ENCODE measurements around the gene EPB41L4A. TPM values are rescaled to one million over a fixed set of nuclear protein-coding genes. Genes with fewer than 3 reads are reported as not detected.
"Not testable (repeated sequence)": the region's sequence is repeated elsewhere in the genome, so short reads cannot be mapped to it uniquely, and the experiment has no call there.

EPB41L4A gene
- total RNA-seq, 2 donors from 2014 or later, result 7.7 to 9.9 TPM

- Histone ChIP-seq H3K27me3 (ENCODE audit: control insufficient read depth, insufficient read depth, low read length, poor library complexity, severe bottlenecking) (peaks cover 9% of the 10 kb centered on the region), H3K27ac (ENCODE audit: low read depth, low read length) (no peak overlapping the region), H3K9ac (ENCODE audit: extremely low read depth, low read length, poor library complexity, severe bottlenecking) (no peak overlapping the region), H3K9me3 (ENCODE audit: control insufficient read depth, low read length) (no peaks in the 10 kb centered on the region), H3K36me3 (ENCODE audit: control insufficient read depth, insufficient read depth, low read length) (no peaks in the 10 kb centered on the region), H3K4me1 (ENCODE audit: control insufficient read depth, insufficient read depth, low read length) (no peaks in the 10 kb centered on the region), H3K4me3 (ENCODE audit: low read length) (no peak overlapping the region)
- 80 to 90% methylated on average over 1 of the region's 2 CpGs for WGBS, 2 experiments (ENCODE audit: insufficient coverage in 1 of 2, insufficient read length in 1 of 2)
- Mint-ChIP-seq H3K9me3 (no peaks in the 10 kb centered on the region), H3K27ac (no peak overlapping the region), H3K27me3 (ENCODE audit: insufficient read depth) (peaks cover 42% of the 10 kb centered on the region), H3K4me3 (no peak overlapping the region), H3K36me3 (ENCODE audit: low read depth) (no peaks in the 10 kb centered on the region), H3K4me1 (peaks cover 3% of the 10 kb centered on the region)
- DNase-seq, result no peak
- TF ChIP-seq CTCF (conservative IDR thresholded peaks at IDR 0.05), result no peak
Observed at GRCh38 chr5:112371067-112371466, 48.0 kb downstream of the EPB41L4A start.

GRCh38 chr5:112367400-112367799, 51.7 kb downstream of the EPB41L4A start:
- no peaks in the 10 kb centered on the region for H3K36me3 ChIP-seq (ENCODE audit: control insufficient read depth, insufficient read depth, low read length)
- H3K4me1 Mint-ChIP-seq, result peaks cover 3% of the 10 kb centered on the region
- peaks cover 9% of the 10 kb centered on the region for H3K27me3 ChIP-seq (ENCODE audit: control insufficient read depth, insufficient read depth, low read length, poor library complexity, severe bottlenecking)
- H3K9me3 Mint-ChIP-seq, result no peaks in the 10 kb centered on the region
- no peak overlapping the region for H3K4me3 ChIP-seq (ENCODE audit: low read length)
- peaks cover 10% of the 10 kb centered on the region for H3K27me3 Mint-ChIP-seq (ENCODE audit: insufficient read depth)
- H3K9me3 ChIP-seq (ENCODE audit: control insufficient read depth, low read length), result no peaks in the 10 kb centered on the region
- no peak overlapping the region for H3K27ac ChIP-seq (ENCODE audit: low read depth, low read length)
- H3K4me1 ChIP-seq (ENCODE audit: control insufficient read depth, insufficient read depth, low read length), result no peaks in the 10 kb centered on the region
- no peak for DNase-seq
- H3K36me3 Mint-ChIP-seq (ENCODE audit: low read depth), result no peaks in the 10 kb centered on the region
- no peak overlapping the region for H3K4me3 Mint-ChIP-seq
- H3K27ac Mint-ChIP-seq, result no peak overlapping the region
- WGBS, 2 experiments (ENCODE audit: insufficient coverage in 1 of 2, insufficient read length in 1 of 2), result 98% methylated on average over 4 of the region's 4 CpGs; no CpG with 5 or more reads in 1 of the 2 experiments
- TF ChIP-seq CTCF (conservative IDR thresholded peaks at IDR 0.05), result peak; percentile 48
- no peak overlapping the region for H3K9ac ChIP-seq (ENCODE audit: extremely low read depth, low read length, poor library complexity, severe bottlenecking)

GRCh38 chr5:112366987-112367386, 52.1 kb downstream of the EPB41L4A start:
- Histone ChIP-seq H3K27me3 (ENCODE audit: control insufficient read depth, insufficient read depth, low read length, poor library complexity, severe bottlenecking) (peaks cover 9% of the 10 kb centered on the region), H3K4me1 (ENCODE audit: control insufficient read depth, insufficient read depth, low read length) (no peaks in the 10 kb centered on the region), H3K27ac (ENCODE audit: low read depth, low read length) (no peak overlapping the region), H3K36me3 (ENCODE audit: control insufficient read depth, insufficient read depth, low read length) (no peaks in the 10 kb centered on the region), H3K9ac (ENCODE audit: extremely low read depth, low read length, poor library complexity, severe bottlenecking) (no peak overlapping the region), H3K9me3 (ENCODE audit: control insufficient read depth, low read length) (no peaks in the 10 kb centered on the region), H3K4me3 (ENCODE audit: low read length) (no peak overlapping the region)
- peaks cover 3% of the 10 kb centered on the region for H3K4me1 Mint-ChIP-seq
- peak; percentile 79 for TF ChIP-seq CTCF (conservative IDR thresholded peaks at IDR 0.05)
- peaks cover 10% of the 10 kb centered on the region for H3K27me3 Mint-ChIP-seq (ENCODE audit: insufficient read depth)
- H3K9me3 Mint-ChIP-seq, result no peaks in the 10 kb centered on the region
- no peak overlapping the region for H3K4me3 Mint-ChIP-seq
- H3K27ac Mint-ChIP-seq, result no peak overlapping the region
- no peaks in the 10 kb centered on the region for H3K36me3 Mint-ChIP-seq (ENCODE audit: low read depth)
- DNase-seq, result peak; percentile 76
- 76% methylated on average over 2 of the region's 2 CpGs for WGBS, 2 experiments (ENCODE audit: insufficient coverage in 1 of 2, insufficient read length in 1 of 2)

GRCh38 chr5:112360740-112361139, 58.3 kb downstream of the EPB41L4A start:
- H3K36me3 Mint-ChIP-seq (ENCODE audit: low read depth); H3K27me3 ChIP-seq (ENCODE audit: control insufficient read depth, insufficient read depth, low read length, poor library complexity, severe bottlenecking); H3K4me3 ChIP-seq (ENCODE audit: low read length); H3K27ac ChIP-seq (ENCODE audit: low read depth, low read length); H3K36me3 ChIP-seq (ENCODE audit: control insufficient read depth, insufficient read depth, low read length); H3K4me1 ChIP-seq (ENCODE audit: control insufficient read depth, insufficient read depth, low read length); H3K9me3 ChIP-seq (ENCODE audit: control insufficient read depth, low read length); H3K27me3 Mint-ChIP-seq (ENCODE audit: insufficient read depth); H3K4me3 Mint-ChIP-seq; H3K27ac Mint-ChIP-seq; H3K4me1 Mint-ChIP-seq; DNase-seq; H3K9ac ChIP-seq (ENCODE audit: extremely low read depth, low read length, poor library complexity, severe bottlenecking): not testable (repeated sequence)
- 83% methylated on average over 25 of the region's 26 CpGs; no CpG with 5 or more reads in 1 of the 2 experiments for WGBS, 2 experiments (ENCODE audit: insufficient coverage in 1 of 2, insufficient read length in 1 of 2)
- peaks cover 15% of the 10 kb centered on the region for H3K9me3 Mint-ChIP-seq

Measured in endodermal cell (in vitro differentiated cells).